Hematopoietic multipotent progenitor cell treated with erythropoietin and hydrocortisone succinate and interleukin-3 and kit ligand, for 6 days (in vitro differentiated cells): ENCODE results near the gene TOB1.
"Not testable (repeated sequence)": the region's sequence is repeated elsewhere in the genome, so short reads cannot be mapped to it uniquely, and the experiment has no call there.

ENCODE experiments used
- DNase-seq: peaks from one replicate; pipeline ENCODE4 v3.0.0-alpha.2; 2015

The TOB1 gene

DNA sequence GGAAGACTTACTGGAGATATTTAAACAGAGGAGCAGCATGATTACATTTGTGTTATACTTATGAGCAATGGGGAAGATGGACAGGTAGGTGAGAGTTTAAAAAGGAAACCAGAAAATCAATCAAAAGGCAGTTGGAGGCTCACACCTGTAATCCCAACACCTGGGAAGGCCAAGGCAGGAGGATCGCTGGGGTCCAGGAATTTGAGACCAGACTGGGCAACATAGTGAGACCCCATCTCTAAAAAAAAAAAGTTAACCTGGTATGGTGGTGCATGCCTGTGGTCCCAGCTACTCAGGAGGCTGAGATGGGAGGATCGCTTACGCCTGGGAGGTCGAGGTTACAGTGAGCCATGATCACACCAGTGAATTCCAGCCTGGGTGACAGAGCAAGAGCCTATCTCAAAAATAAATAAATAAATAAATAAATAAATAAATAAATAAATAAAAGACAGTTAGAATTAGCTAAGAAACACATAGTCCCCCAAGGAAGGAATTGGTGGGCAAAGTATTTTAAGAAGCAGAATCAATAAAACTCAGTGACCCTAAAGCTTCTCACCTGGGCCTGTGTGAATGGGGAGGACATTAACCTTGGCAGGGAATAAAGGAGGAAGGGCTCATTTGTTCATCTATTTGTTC lies 32.3 kb upstream of the TOB1 start:
- DNase-seq = no peak

DNA sequence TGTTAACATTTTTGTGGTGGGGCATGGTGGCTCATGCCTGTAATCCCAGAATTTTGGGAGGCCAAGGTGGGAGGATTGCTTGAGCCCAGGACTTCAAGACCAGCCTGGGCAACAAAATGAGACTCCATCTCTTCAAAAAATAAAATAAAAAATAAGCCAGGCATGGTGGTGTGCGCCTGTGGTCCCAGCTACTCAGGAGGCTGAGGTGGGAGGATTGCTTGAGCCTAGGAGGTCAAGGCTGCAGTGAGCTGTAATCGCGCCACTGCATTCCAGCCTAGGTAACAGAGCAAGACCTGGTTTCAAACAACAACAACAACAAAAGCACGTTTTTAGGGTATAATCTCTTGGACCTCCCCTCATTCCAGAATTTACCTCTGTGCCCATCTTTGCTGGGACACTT lies 28.4 kb upstream of the TOB1 start:
- DNase-seq = not testable (repeated sequence)

DNA sequence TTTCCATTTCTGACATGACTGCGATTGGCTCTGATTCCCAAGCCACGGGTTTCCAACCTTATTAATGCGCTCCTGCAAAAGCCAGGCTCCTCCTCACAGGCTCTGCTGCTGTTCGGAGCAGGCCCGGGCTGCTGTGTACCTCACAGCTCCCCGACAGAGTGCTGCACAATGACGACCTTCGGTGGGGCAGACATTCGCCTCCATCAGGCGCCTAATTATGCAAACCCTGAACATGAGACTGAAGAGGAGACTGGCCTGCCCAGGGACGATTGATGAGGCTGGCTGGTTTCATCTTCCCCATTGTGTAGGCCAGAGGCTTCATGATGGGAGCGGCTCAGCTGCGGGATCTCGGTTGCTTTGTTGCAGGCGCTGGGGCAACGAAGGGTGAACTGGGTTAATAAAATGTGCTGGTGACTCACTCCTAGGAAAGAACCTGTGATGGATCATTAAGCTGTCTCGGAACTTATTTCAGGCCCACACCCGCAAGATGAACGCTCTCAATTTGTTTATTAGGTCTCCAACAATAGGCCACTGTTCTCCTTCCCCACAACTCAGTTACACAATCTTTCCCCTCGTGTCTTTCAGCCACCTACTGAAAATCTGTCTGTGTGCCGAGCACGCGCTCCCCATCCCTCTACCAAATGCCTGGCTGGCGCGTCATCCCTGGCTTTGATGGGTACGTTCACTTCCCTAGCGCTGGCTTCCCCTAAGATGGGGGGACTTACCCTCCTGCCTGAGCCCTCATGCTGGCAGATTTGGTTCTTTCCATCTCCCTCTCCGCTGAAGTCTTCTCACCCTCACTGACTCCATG lies 27.2 kb upstream of the TOB1 start:
- no peak for DNase-seq

DNA sequence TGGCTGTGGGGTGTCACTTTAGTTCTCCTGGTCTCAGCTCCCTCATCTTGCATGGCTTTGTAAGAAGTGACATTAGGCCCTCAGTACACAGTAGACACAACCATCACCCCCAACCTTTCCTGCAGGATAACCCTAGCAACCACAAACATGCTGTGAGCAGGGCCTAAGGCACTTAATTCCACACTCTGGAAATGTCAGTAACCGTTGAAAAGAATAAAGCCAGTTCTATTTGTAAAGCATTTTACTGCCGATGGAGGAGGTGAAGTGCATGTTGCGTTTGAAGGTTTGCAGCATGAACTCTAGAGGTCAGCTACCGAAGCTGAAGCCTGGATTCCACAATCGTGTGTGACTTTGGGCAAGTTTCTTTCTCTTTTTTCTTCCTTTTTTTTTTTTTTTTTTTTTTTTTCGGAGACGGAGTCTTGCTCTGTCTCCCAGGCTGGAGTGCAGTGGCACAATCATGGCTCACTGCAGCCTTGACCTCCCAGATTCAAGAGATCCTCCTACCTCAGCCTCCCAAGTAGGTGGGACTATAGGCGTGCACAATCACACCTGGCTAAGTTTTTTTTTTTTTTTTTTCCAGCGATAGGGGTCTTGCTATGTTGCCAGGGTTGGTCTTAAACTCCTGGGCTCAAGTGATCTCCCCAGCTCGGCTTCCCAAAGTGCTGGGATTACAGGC lies 26.1 kb upstream of the TOB1 start:
- DNase-seq = no peak

DNA sequence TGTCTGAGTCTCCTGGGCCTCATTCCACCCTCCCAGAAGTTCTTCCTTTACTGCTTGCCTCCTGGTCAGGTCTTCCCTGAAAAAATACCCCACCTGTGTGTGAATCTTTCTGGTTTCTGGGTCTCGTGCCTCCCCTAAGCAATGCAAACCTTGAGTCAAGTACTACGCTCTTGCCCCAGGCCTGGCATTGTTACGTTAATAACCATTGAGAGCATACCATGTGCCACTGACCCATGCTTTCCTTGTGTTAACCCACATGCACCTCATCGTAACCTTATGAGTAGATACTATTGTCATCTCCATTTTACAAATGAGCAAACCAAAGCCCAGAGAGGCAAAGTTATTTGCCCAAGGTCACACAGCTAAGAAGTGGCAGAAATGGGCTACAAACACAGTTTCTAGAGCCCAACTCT lies 25.4 kb upstream of the TOB1 start:
- DNase-seq = no peak

DNA sequence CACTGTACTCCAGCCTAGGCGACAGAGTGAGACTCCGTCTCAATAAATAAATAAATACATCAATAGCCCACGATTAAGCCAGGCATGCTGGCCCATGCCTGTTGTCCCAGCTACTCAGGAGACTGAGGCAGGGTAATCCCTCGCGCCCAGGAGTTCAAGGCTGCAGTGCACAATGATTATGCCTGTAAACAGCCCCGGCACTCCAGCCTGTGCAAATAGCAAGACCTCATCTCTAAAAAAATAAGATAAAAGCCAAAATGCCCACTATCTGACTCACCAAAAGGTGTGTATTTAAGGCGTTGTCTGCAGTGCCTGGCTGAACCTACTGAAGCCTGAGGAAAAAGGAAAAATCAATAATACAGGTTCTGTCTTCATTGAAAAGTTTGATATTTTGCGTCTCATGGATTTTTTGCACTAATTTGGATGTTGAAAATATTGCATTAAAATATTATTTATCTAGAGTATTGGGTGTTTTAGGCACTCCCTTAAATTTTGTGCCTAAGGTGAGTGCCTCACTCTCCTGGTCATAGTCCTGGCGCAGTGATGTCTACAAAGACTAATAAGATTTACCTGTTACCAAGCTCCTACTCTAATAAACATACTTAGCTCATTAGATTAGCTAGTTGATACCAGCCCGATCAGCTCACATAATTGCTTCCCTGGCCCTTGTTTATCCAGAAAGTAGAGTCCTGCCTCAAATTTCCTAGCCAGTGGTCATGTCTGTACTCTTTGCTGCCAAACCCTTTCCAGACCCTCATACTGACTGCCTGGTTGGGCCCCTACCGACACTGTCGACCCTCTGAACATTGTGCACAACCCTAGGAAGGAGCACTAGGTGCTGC lies 24.7 kb upstream of the TOB1 start:
- no peak for DNase-seq

DNA sequence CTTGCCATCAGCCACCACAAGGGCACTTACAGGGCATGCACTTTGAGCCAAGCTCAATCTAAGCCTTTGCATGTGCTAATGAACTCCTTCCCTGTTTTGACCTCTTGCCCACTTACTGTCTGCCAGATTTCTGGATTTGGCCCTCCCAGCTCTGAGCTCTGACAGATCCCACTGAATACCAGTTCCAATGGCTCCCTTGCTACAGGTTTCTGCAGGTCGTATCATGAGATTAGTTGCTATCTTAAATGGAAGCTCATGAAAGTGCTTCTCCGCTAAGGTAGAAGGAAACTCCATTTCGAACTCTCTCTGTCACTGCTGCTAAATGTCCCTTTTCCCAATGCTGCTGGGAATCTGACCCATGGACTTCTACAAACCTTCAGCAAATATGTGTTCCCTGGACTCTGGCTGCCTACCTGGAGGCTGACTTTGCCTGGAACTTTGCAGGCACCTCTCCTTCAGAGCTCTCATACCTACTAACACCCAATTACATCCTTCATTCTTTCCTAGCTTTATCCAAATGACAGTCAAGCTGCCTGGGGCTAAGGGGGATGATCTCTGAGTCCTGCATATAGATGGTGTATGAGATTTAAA lies 23.5 kb upstream of the TOB1 start:
- no peak for DNase-seq

DNA sequence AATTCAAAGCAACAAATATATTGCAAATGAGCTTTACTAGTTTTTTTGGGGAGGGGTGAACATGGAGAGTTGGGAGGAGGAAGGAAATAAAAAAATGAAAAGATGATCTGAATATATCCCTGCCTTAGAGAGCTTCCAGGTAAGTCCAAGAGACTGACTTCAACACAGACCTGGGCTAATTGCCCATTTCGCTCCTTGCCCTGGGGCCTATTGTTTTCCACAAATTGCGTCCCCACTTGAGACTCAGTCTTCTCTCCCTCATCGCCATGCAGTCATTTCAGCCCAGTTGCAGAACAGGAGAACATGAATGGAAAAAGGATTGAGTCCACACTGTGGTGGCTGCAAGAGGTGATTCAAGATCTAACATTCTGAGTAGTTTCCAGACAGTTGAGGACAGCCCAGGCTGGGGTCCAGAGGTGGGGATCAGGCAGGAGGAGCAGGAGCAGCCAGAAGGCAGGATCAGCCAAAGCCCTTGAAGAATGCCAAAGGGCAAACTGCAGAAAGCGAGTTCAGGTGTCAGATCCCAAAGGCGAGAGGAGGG lies 21.6 kb upstream of the TOB1 start:
- no peak for DNase-seq

DNA sequence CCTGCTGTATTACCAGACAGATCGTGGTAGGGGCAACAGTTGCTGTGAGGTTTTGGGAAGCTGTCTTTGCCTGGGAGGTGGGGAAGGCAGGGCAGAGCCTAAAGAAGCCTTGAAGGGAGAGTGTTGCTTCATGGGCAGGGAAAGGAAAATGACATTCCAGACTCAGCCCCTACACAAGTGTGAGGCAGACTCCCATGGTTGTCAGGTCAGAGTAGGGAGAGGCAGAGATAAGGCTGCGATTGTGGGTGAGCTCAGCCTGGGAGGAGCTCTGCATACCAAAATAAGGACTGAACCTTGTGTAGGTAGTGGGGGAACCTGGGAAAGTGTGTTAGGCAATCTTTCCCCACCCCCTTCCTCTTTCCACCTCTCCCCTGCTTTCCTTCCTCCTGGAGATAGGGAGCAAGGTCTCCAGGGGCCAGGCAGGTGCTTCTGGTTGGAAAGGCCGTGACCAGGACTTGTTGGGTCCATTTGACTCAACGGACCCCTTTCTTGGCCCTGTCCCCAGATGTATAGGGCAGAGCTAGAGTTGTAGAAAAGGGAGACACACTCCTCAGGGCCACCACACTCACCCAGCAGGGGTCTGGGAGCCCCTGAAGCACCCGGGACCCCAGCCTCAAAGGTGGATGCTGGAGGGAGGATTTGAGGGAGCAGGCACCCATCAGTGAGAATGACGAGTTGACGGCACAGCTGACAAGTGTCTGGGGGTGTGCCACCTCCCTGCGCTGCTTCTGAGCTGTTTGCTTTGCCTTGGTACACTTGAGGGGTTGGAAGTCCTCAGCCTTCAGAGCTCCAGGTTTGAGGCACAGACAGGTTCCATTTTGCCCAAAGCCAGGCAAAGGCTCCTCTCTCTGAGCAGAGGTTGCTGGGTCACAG lies 18.5 kb upstream of the TOB1 start:
- DNase-seq = no peak

DNA sequence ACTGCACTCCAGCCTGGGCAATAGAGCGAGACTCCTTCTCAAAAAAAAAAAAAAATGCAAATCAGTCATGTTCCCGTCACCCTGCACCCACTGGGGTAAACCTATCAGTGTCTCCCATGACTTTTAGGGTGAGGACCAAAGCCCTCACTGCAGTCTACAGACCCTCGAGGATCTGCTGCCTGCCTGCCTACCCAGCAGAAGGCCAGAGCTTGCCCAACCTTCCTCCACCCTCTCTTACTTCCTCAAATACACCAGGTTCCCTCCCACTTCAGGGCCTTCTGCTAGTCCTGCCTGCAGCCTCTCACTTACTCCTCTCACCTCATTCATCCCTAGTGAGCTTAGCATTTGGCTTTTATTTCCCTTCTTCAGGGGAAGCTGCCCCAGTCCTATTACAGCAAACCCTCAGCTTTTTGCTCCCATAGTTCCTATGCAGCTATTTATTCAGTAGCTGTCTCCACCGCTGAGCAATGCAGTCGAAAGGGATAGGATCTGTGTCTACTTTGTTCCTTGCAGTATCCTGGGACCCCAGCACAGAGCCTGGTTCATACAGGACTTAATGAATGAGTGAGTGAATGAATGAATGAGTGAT lies 17.8 kb upstream of the TOB1 start:
- DNase-seq = peak; percentile 75

DNA sequence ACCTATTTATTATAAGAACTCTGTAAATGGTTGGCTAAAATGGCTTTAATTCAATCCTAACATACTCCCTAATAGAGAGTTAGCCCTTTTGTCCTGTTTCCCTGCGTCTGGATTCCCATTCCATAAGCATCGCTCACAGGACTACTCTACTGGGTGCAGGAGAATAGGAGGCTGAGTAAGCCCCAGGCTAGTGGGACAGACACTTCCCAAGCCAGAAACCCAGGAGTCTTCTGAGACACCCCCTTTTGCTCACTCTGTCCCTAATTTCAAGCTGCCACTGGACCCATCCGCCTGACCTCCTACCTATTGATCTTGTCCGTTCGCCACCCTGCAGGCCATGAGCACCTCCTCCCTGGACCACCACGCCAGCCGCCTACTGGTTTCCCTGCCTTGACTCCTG lies 16.7 kb upstream of the TOB1 start:
- DNase-seq = no peak

DNA sequence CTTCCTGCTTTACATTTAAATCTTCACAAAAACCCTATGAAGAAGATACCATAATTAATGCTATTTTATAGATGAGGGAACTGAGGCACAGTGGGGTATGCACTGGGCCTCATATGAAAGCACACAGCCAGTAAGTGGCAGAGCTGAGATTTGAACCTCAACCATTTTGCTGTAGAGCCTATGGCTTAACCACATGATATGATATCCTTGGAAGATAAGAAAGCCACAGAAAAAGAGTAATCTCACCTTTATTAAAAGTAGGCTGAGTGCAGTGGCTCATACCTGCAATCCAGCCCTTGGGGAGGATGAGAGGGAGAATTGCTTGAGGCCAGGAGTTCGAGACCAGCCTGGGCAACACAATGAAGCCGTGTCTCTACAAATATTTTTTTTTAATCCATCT lies 15.0 kb upstream of the TOB1 start:
- DNase-seq = no peak

DNA sequence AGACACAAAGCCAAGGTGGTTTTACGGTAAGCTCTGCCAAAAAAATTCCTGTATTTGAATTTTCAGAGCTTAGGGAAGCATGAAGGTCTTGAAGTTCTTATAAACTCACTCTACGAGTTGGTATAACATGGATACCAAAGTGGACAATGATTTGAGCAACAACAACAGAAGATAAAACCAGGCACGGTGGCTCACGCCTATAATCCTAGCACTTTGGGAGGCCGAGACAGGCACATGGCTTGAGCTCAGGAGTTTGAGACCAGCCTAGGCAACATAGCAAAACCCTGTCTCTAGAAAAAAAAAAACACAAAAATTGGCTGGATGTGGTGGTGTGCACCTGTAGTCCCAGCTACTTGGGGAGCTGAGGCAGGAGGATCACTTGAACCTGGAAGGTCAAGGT lies 12.9 kb upstream of the TOB1 start:
- no peak for DNase-seq

DNA sequence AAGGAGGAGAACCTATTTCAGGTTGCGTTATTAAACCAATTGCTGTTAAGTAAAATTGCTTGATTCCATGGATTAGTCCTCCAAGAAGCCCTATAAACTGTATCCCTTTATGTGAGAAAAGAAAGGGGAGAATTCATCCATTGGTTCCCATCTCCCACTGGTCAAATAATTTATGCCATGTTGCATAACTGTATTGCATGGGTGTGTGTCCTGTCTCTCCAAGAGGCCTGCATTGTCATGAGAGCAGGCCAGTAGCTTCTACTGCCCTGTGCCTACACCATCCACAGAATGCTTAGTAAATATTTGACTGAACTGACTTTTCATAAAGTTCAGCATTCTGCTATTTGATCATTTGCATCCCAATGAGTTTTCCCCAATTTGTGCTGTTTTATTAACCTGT lies 11.7 kb upstream of the TOB1 start:
- no peak for DNase-seq

DNA sequence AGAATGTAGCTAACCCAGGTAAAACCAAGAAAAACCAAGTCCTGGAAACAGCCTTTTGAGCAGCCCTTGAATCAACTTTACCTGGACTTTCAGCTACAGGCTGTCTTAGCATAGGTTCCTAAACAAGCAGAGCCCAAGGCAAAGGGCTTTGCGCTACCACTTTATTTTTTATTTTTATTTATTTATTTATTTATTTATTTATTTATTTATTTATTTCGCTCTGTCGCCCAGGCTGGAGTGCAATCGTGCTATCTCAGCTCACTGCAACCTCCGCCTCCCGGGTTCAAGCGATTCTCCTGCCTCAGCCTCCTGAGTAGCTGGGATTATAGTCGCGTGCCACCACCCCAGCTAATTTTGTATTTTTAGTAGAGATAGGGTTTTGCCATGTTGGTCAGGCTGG lies 10.9 kb upstream of the TOB1 start:
- not testable (repeated sequence) for DNase-seq

DNA sequence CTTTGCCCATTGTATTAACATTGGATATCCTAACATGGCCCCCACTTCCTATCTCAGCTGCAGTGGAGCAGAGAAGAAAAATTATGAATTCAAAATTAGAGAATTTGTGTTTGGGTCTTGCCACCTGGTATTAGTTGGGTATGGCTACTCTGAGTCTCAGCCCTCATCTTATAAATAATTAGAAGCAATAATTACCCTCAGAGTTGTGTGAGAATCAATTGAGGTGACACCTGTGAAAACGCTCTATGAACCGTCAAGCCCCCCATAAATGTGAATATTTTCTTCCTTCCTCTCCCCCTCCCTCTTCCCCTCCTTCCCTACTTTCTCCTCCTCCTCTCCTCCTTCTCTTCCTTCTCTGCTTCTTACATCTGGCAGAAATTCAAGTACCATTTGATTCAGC lies 8.9 kb upstream of the TOB1 start:
- DNase-seq = no peak

DNA sequence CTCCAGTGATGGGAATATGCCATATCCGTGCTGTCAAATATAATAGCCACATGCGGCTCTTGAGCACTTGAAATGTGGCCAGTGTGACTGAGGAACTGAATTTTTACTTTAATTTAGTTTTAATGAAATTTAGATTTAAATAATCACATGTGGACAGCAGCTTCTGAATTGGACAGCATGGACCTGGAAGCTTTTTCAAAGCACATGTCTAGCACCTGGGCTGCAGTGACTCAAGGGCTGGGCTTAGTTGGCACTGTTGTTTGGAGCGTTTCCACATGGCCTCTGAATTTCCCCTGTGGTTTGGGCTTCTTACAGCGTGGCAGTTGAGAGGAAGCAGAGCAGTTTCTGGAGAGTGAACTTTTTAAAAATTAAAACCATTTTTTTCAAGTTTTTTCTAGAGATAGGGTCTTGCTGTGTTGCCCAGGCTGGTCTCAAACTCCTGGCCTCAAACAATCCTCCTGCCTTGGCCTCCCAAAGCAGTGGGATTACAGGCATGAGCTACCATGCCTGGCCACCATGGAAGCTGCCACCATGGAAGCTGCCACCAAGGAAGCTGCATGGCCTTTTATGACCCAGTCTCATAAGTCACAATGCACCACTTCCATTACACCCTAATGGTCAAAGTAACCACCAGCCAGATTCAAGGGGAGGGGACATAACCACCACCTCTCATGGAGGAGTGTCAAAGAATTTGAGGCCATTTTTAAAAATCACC lies 6.7 kb upstream of the TOB1 start:
- DNase-seq = peak; percentile 31

DNA sequence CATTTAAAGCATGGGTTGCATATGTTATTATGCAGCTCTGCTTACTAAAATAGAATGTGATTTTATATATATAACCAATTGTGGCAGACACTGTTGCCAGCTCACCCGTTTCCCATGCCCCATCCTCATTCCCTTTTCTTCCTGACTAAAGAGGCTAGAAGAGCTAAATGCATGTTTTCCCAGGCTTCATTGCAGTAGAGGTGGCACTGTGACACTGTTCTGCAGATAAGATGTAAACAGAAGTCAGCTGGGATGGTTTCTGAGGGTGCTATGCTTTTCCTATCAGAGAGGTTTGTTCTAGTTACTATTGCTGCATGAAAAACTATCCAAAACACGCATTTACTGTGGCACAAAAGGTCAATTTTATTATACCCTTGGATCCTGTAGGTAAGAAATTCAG lies 5.7 kb upstream of the TOB1 start:
- no peak for DNase-seq

DNA sequence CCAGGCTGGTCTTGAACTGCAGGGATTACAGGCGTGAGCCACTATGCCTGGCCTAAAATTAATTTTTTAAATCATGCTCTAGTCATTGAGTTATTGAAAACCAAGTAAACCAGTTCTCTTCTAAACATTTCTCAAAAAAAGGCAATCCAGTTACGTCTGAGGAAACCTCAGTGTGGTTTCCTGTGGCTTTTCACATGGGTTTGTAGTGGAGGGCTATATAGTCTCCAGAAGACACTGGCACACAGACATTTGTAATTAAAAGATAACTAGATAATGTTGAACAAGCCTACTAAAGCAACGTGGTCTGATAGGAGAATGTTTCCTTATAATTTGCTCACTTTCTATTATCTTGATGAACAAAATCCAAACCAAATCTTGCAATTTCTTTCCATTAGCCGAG lies 5.2 kb upstream of the TOB1 start:
- peak; percentile 67 for DNase-seq

DNA sequence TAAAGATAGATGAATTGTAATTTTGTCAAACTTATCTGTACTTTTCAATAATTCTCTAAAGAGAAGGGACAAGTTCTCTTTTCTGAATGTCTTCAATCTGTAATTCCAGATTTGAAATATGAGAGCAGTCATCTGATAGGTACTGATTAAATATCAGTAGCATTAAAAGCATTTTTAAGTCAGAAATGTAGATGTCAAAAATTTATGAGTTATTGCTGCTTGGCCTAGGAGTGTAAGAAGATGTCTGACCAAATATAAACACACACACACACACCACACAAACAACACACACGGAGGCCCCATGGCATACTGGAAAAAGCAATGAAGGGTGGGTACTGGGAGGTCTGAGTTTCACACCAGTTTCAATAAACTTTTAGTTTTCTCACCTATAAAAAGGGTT lies 2.4 kb upstream of the TOB1 start:
- DNase-seq = no peak

DNA sequence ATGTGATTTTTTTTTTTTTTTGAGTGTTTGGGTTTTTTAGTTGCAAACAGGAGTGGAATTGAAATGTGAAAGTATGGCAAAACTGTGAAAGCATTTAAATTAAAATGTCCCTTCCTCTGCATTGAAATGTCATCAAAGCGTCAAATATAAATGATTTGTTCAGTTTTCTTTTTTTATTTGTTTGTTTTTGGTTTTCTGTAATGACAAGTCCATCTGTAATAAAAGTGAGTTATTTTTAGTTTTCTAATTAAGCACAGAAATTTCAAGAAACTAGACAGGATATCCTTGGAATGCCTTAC lies 1.9 kb upstream of the TOB1 start:
- DNase-seq = no peak
